Measurements from ENCODE around the gene NFATC1.

NFATC1 gene

GRCh38 chr18:79432376-79433120 is 36.8 kb downstream of the NFATC1 start:
- no peaks in the 10 kb centered on the region for H3K9me3 ChIP-seq (ENCODE audit: low read length)
- no peaks in the 10 kb centered on the region for H3F3A ChIP-seq (ENCODE audit: insufficient read depth, low read length)
- no peak overlapping the region for H3K4me2 ChIP-seq (ENCODE audit: low read length)
- TF ChIP-seq EZH2 (IDR thresholded peaks at IDR 0.05; ENCODE audit: borderline replicate concordance, low read length) = no peak
- TF ChIP-seq CTCF (IDR thresholded peaks at IDR 0.05; ENCODE audit: low read length) = no peak
- no peak overlapping the region for H2AFZ ChIP-seq (ENCODE audit: low read length)
- no peaks in the 10 kb centered on the region for H3K27me3 ChIP-seq (ENCODE audit: insufficient read depth, low read length)
- no peaks in the 10 kb centered on the region for H4K20me1 ChIP-seq (ENCODE audit: insufficient read depth, low read length)
- no peak overlapping the region for H3K27ac ChIP-seq (ENCODE audit: low read depth, low read length, poor library complexity, severe bottlenecking)
- H3K9ac ChIP-seq (ENCODE audit: low read length) = no peak overlapping the region
- peaks cover 88% of the 10 kb centered on the region for H3K36me3 ChIP-seq (ENCODE audit: insufficient read depth, low read length)
- H3K9me2 ChIP-seq (ENCODE audit: low read depth, low read length) = no peaks in the 10 kb centered on the region
- peaks cover 41% of the 10 kb centered on the region for H3K4me1 ChIP-seq (ENCODE audit: insufficient read depth, low read length, severe bottlenecking)
- peaks cover 38% of the 10 kb centered on the region for H3K79me2 ChIP-seq (ENCODE audit: insufficient read depth, low read length)
- no peak overlapping the region for H3K4me3 ChIP-seq (ENCODE audit: low read depth, low read length, poor library complexity, severe bottlenecking)

GRCh38 chr18:79433431-79433830 is 37.7 kb downstream of the NFATC1 start:
- Histone ChIP-seq H3F3A (ENCODE audit: insufficient read depth, low read length) (no peaks in the 10 kb centered on the region), H3K36me3 (ENCODE audit: insufficient read depth, low read length) (peaks cover 89% of the 10 kb centered on the region), H3K27ac (ENCODE audit: low read depth, low read length, poor library complexity, severe bottlenecking) (no peak overlapping the region), H3K9me3 (ENCODE audit: low read length) (no peaks in the 10 kb centered on the region), H3K27me3 (ENCODE audit: insufficient read depth, low read length) (no peaks in the 10 kb centered on the region), H3K4me2 (ENCODE audit: low read length) (no peak overlapping the region), H3K9ac (ENCODE audit: low read length) (no peak overlapping the region), H3K79me2 (ENCODE audit: insufficient read depth, low read length) (peaks cover 32% of the 10 kb centered on the region), H3K9me2 (ENCODE audit: low read depth, low read length) (no peaks in the 10 kb centered on the region), H3K4me3 (ENCODE audit: low read depth, low read length, poor library complexity, severe bottlenecking) (no peak overlapping the region), H4K20me1 (ENCODE audit: insufficient read depth, low read length) (no peaks in the 10 kb centered on the region), H3K4me1 (ENCODE audit: insufficient read depth, low read length, severe bottlenecking) (peaks cover 41% of the 10 kb centered on the region), H2AFZ (ENCODE audit: low read length) (no peak overlapping the region)
- TF ChIP-seq CTCF (IDR thresholded peaks at IDR 0.05; ENCODE audit: low read length) (no peak), EZH2 (IDR thresholded peaks at IDR 0.05; ENCODE audit: borderline replicate concordance, low read length) (no peak)

DNA sequence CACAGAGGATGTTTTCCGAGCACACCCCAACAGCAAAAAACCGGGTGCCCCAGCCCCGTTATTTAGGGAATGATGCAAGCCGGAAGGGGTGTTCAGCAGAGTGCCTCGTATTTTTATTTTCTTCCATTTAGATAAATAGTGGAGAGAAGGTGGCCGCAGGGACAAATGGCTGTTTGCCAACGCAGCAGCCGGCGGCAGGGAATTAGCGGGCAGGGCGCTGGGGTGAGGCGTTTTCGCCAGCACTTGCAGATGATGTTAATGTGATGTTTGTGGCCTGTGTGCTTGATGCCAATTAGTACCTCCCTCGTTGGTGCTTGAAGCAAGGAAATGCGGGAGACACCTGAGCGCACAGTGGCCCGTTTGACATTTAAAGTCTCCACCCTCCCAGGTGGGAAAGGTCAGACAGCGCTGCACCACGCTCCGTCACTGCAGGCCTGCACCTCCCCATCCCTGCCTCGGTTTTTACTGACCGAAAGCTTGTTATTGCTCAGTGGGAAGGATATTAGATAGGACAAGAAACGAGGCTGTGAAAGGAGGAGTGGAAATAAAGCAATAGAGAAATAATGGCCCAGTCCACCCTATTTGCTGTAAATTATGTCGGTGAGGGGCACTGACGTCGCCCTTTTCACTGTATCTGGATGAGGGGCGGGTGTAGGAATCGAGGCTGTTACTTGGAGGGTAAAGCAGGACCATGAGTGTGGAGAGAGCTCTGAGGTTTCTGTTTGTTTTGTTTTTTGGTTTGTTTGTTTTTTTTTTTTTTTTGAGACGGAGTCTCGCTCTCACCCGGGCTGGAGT is 39.1 kb downstream of the NFATC1 start:
- H4K20me1 ChIP-seq (ENCODE audit: insufficient read depth, low read length) = no peaks in the 10 kb centered on the region
- peaks cover 41% of the 10 kb centered on the region for H3K4me1 ChIP-seq (ENCODE audit: insufficient read depth, low read length, severe bottlenecking)
- H3K79me2 ChIP-seq (ENCODE audit: insufficient read depth, low read length) = peaks cover 21% of the 10 kb centered on the region
- H3K9me2 ChIP-seq (ENCODE audit: low read depth, low read length) = no peaks in the 10 kb centered on the region
- H3F3A ChIP-seq (ENCODE audit: insufficient read depth, low read length) = no peaks in the 10 kb centered on the region
- no peaks in the 10 kb centered on the region for H3K9me3 ChIP-seq (ENCODE audit: low read length)
- no peak overlapping the region for H3K9ac ChIP-seq (ENCODE audit: low read length)
- H3K36me3 ChIP-seq (ENCODE audit: insufficient read depth, low read length) = peaks cover 94% of the 10 kb centered on the region
- TF ChIP-seq CTCF (IDR thresholded peaks at IDR 0.05; ENCODE audit: low read length) = no peak
- TF ChIP-seq EZH2 (IDR thresholded peaks at IDR 0.05; ENCODE audit: borderline replicate concordance, low read length) = no peak
- H3K27me3 ChIP-seq (ENCODE audit: insufficient read depth, low read length) = no peaks in the 10 kb centered on the region
- H3K27ac ChIP-seq (ENCODE audit: low read depth, low read length, poor library complexity, severe bottlenecking) = peak overlapping the region; percentile 1
- H2AFZ ChIP-seq (ENCODE audit: low read length) = no peak overlapping the region
- H3K4me2 ChIP-seq (ENCODE audit: low read length) = peak overlapping the region; percentile 19
- no peak overlapping the region for H3K4me3 ChIP-seq (ENCODE audit: low read depth, low read length, poor library complexity, severe bottlenecking)
